SK-N-SH (cell line): Measurements from ENCODE around the gene SLC39A9. TPM values are rescaled to one million over a fixed set of nuclear protein-coding genes. Genes with fewer than 3 reads are reported as not detected.

Experiments used
- CTCF ChIA-PET: fragments of 300-600, 350-600 bp; formaldehyde crosslinking; extraction: SDS; loops from one replicate; lab custom pipeline; 2021; lab: Yijun Ruan, JAX
- POLR2A ChIA-PET: fragments of 350-600 bp; sonication (Branson Sonifier 250); formaldehyde crosslinking; extraction: SDS; loops from one replicate; lab custom pipeline; 2020; ENCODE audit warnings: antibody characterized with exemption, inconsistent platforms; lab: Yijun Ruan, JAX
- DNase-seq: peaks from one replicate; pipeline ENCODE4 v3.0.0; 2012
- H2AFZ ChIP-seq: fragments of 200-600 bp; sonication (generic); 2 replicates; pipeline ENCODE4 v1.8.1; 2016; ENCODE audit warnings: antibody characterized with exemption, mild to moderate bottlenecking, low read depth
- H3F3A ChIP-seq: fragments of 200-600 bp; sonication (generic); replicated peaks from 2 replicates; pipeline ENCODE3; 2016; ENCODE audit warnings: antibody characterized with exemption, mild to moderate bottlenecking; ENCODE audit not compliant: insufficient read depth
- H3K27ac ChIP-seq, 2 experiments: fragments of 200-500 bp in 1 of 2; fragments of 200-600 bp in 1 of 2; sonication (Bioruptor generic) in 1 of 2; sonication (generic), shearing (Covaris generic) in 1 of 2; 2 replicates each; pipeline versions ENCODE4 v1.5.1 to v1.6.1; 2014 to 2016; ENCODE audit warnings: low read depth in 2 of 2, inconsistent platforms in 1 of 2, low read length in 1 of 2, mild to moderate bottlenecking in 1 of 2, mixed read lengths in 1 of 2
- H3K27me3 ChIP-seq: fragments of 200-600 bp; sonication (generic), shearing (Covaris generic); 2 replicates; pipeline ENCODE4 v1.6.1; 2016; ENCODE audit warnings: mixed run types; ENCODE audit not compliant: insufficient read depth
- H3K36me3 ChIP-seq, 2 experiments: fragments of 200-500 bp in 1 of 2; fragments of 200-600 bp in 1 of 2; sonication (Bioruptor generic) in 1 of 2; sonication (generic) in 1 of 2; replicated peaks in 1 of 2; 2 replicates each; pipeline versions ENCODE3 to v1.5.1; 2014 to 2016; ENCODE audit warnings: low read length in 1 of 2, mild to moderate bottlenecking in 1 of 2; ENCODE audit not compliant: insufficient read depth in 2 of 2, control insufficient read depth in 1 of 2
- H3K4me1 ChIP-seq, 2 experiments: fragments of 200-500 bp in 1 of 2; fragments of 200-600 bp in 1 of 2; sonication (Bioruptor generic) in 1 of 2; sonication (generic), shearing (Covaris generic) in 1 of 2; 2 replicates each; pipeline versions ENCODE4 v1.5.1 to v1.6.1; 2014 to 2016; ENCODE audit warnings: low read depth in 1 of 2, low read length in 1 of 2, mixed run types in 1 of 2; ENCODE audit not compliant: insufficient read depth in 2 of 2, control insufficient read depth in 1 of 2
- H3K4me2 ChIP-seq: fragments of 200-600 bp; sonication (generic), shearing (Covaris generic); 2 replicates; pipeline ENCODE4 v1.6.1; 2017; ENCODE audit warnings: mixed run types
- H3K4me3 ChIP-seq, 2 experiments: fragments of 200-500 bp in 1 of 2; fragments of 200-600 bp in 1 of 2; sonication (Bioruptor generic) in 1 of 2; sonication (generic), shearing (Covaris generic) in 1 of 2; 2 replicates each; pipeline versions ENCODE4 v1.5.1 to v1.8.1; 2014 to 2016; ENCODE audit warnings: low read depth in 2 of 2, inconsistent platforms in 1 of 2, low read length in 1 of 2, mild to moderate bottlenecking in 1 of 2, mixed read lengths in 1 of 2, moderate library complexity in 1 of 2
- H3K79me2 ChIP-seq: fragments of 200-600 bp; sonication (generic); 2 replicates; pipeline ENCODE4 v1.8.1; 2017; ENCODE audit warnings: mild to moderate bottlenecking; ENCODE audit not compliant: insufficient read depth
- H3K9ac ChIP-seq: fragments of 200-600 bp; sonication (generic); 2 replicates; pipeline ENCODE4 v1.6.1; 2017; ENCODE audit warnings: mixed run types
- H3K9me2 ChIP-seq: fragments of 200-600 bp; sonication (generic); 2 replicates; pipeline ENCODE4 v1.6.1; 2017; ENCODE audit warnings: mixed run types
- H3K9me3 ChIP-seq: fragments of 200-600 bp; sonication (generic); 2 replicates; pipeline ENCODE4 v1.6.1; 2017; ENCODE audit warnings: mixed run types, mild to moderate bottlenecking, moderate library complexity
- H4K20me1 ChIP-seq: fragments of 200-600 bp; sonication (generic); 2 replicates; pipeline ENCODE4 v1.6.1; 2017; ENCODE audit warnings: mild to moderate bottlenecking, mixed run types; ENCODE audit not compliant: insufficient read depth
- ELF1 ChIP-seq: IDR thresholded peaks from 2 replicates; pipeline ENCODE4 v1.4.0; 2012
- EP300 ChIP-seq, 2 experiments: IDR thresholded peaks; 2 replicates each; pipeline versions ENCODE4 v1.4.0 to v1.6.1; 2012; ENCODE audit warnings: borderline replicate concordance in 1 of 2, low read depth in 1 of 2, low read length in 1 of 2
- EZH2phosphoT487 ChIP-seq: fragments of 200-600 bp; sonication (generic); IDR thresholded peaks from 2 replicates; pipeline ENCODE4 v1.6.1; 2017; ENCODE audit warnings: low read depth, mixed run types, mild to moderate bottlenecking, antibody characterized with exemption, moderate library complexity, borderline replicate concordance
- FOSL2 ChIP-seq: IDR thresholded peaks from 2 replicates; pipeline ENCODE4 v1.4.0; 2012; ENCODE audit warnings: low read depth, mild to moderate bottlenecking, moderate library complexity, borderline replicate concordance
- JUND ChIP-seq: IDR thresholded peaks from 2 replicates; pipeline ENCODE4 v1.4.0; 2012
- MEF2A ChIP-seq: IDR thresholded peaks from 2 replicates; pipeline ENCODE4 v1.4.0; 2012; ENCODE audit warnings: low read depth, borderline replicate concordance
- NFIC ChIP-seq: IDR thresholded peaks from 2 replicates; pipeline ENCODE4 v1.4.0; 2012; ENCODE audit warnings: borderline replicate concordance
- NRF1 ChIP-seq: IDR thresholded peaks from 2 replicates; pipeline ENCODE4 v1.6.1; 2012; ENCODE audit warnings: low read depth, mild to moderate bottlenecking, low read length
- RAD21 ChIP-seq: IDR thresholded peaks from 2 replicates; pipeline ENCODE4 v1.6.1; 2012; ENCODE audit warnings: mild to moderate bottlenecking, low read length
- RXRA ChIP-seq: IDR thresholded peaks from 2 replicates; pipeline ENCODE4 v1.4.0; 2012; ENCODE audit warnings: low read depth, mild to moderate bottlenecking, borderline replicate concordance
- SMC3 ChIP-seq: IDR thresholded peaks from 2 replicates; pipeline ENCODE4 v1.6.1; 2012; ENCODE audit warnings: low read depth, low read length, improper control_type of control experiment
- TCF12 ChIP-seq: IDR thresholded peaks from 2 replicates; pipeline ENCODE4 v1.4.0; 2012
- TEAD4 ChIP-seq: IDR thresholded peaks from 2 replicates; pipeline ENCODE4 v1.4.0; 2012; ENCODE audit warnings: mild to moderate bottlenecking, borderline replicate concordance; ENCODE audit not compliant: insufficient read depth
- YY1 ChIP-seq: IDR thresholded peaks from 2 replicates; pipeline ENCODE4 v1.4.0; 2012; ENCODE audit warnings: low read depth, mild to moderate bottlenecking
- ZBTB33 ChIP-seq: IDR thresholded peaks from 2 replicates; pipeline ENCODE4 v1.4.0; 2012; ENCODE audit warnings: low read depth, borderline replicate concordance
- WGBS: methylation state at CpG from one replicate; pipeline ENCODE4 v1.1.6; 2017; ENCODE audit warnings: low lambda C conversion rate; 5-methylcytosine and 5-hydroxymethylcytosine counted together
- polyA plus RNA-seq, 3 experiments: library from polyadenylated mRNA; depleted of rRNA; stranded (reverse); fragments of >200 nt; gene quantifications; 2 replicates each; pipeline ENCODE4 v1.2.3, GENCODE V29; 2012
- TF ChIP-seq, protein P1 (sequence below): fragments of 150-350 bp; IDR thresholded peaks from 2 replicates; pipeline ENCODE4 v1.6.1; 2016; ENCODE audit warnings: mild to moderate bottlenecking, low read depth, low read length
- TF ChIP-seq, protein P2 (sequence below): IDR thresholded peaks from 2 replicates; pipeline ENCODE4 v1.4.0; 2012; ENCODE audit warnings: low read depth, borderline replicate concordance
- TF ChIP-seq, protein P3 (sequence below): IDR thresholded peaks from 2 replicates; pipeline ENCODE4 v1.6.1; 2012; ENCODE audit warnings: mild to moderate bottlenecking, low read depth, low read length, moderate library complexity

The SLC39A9 gene
- polyA plus RNA-seq, 1 of the 3 experiments (the other 2 are of a cell fraction) = 39.8 TPM

- ChIA-PET CTCF (interaction anchor here (2.9 to 9.0 kb wide), 2 partner anchors 108 to 127 kb away, joined by 22 to 92 read pairs; partner anchors contain the start of gene GALNT16), POLR2A (no interaction called here)
- Histone ChIP-seq H4K20me1 (no peaks in the 10 kb centered on the region), H2AFZ (no peak overlapping the region), H3K27ac (no peak overlapping the region), H3K9me2 (no peaks in the 10 kb centered on the region), H3K4me2 (no peak overlapping the region), H3F3A (peaks cover 1% of the 10 kb centered on the region), H3K4me3 (no peak overlapping the region), H3K79me2 (no peaks in the 10 kb centered on the region), H3K4me1 (0 out of 4 replicates have a peak, but pooled peaks cover 0 to 1% of the 10 kb centered on the region in 2 experiments), H3K36me3 (no peaks in the 10 kb centered on the region), H3K9me3 (no peaks in the 10 kb centered on the region), H3K27me3 (no peaks in the 10 kb centered on the region), H3K9ac (no peak overlapping the region)
- no peak for TF ChIP-seq SMC3
- no peak for TF ChIP-seq NRF1
- TF ChIP-seq, protein P1, sequence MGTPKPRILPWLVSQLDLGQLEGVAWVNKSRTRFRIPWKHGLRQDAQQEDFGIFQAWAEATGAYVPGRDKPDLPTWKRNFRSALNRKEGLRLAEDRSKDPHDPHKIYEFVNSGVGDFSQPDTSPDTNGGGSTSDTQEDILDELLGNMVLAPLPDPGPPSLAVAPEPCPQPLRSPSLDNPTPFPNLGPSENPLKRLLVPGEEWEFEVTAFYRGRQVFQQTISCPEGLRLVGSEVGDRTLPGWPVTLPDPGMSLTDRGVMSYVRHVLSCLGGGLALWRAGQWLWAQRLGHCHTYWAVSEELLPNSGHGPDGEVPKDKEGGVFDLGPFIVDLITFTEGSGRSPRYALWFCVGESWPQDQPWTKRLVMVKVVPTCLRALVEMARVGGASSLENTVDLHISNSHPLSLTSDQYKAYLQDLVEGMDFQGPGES = no peak
- TF ChIP-seq RXRA = no peak
- no peak for TF ChIP-seq FOSL2
- TF ChIP-seq TCF12 = no peak
- TF ChIP-seq EZH2phosphoT487 = no peak
- no peak for TF ChIP-seq TEAD4
- TF ChIP-seq EP300 (IDR thresholded peaks at IDR 0.05; ENCODE audit: borderline replicate concordance in 1 of 2, low read depth in 1 of 2, low read length in 1 of 2) = no peak
- no peak for TF ChIP-seq YY1
- TF ChIP-seq, protein P2, sequence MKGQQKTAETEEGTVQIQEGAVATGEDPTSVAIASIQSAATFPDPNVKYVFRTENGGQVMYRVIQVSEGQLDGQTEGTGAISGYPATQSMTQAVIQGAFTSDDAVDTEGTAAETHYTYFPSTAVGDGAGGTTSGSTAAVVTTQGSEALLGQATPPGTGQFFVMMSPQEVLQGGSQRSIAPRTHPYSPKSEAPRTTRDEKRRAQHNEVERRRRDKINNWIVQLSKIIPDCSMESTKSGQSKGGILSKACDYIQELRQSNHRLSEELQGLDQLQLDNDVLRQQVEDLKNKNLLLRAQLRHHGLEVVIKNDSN = no peak
- TF ChIP-seq NFIC = no peak
- no peak for TF ChIP-seq RAD21
- TF ChIP-seq MEF2A = no peak
- TF ChIP-seq JUND = no peak
- TF ChIP-seq, protein P3, sequence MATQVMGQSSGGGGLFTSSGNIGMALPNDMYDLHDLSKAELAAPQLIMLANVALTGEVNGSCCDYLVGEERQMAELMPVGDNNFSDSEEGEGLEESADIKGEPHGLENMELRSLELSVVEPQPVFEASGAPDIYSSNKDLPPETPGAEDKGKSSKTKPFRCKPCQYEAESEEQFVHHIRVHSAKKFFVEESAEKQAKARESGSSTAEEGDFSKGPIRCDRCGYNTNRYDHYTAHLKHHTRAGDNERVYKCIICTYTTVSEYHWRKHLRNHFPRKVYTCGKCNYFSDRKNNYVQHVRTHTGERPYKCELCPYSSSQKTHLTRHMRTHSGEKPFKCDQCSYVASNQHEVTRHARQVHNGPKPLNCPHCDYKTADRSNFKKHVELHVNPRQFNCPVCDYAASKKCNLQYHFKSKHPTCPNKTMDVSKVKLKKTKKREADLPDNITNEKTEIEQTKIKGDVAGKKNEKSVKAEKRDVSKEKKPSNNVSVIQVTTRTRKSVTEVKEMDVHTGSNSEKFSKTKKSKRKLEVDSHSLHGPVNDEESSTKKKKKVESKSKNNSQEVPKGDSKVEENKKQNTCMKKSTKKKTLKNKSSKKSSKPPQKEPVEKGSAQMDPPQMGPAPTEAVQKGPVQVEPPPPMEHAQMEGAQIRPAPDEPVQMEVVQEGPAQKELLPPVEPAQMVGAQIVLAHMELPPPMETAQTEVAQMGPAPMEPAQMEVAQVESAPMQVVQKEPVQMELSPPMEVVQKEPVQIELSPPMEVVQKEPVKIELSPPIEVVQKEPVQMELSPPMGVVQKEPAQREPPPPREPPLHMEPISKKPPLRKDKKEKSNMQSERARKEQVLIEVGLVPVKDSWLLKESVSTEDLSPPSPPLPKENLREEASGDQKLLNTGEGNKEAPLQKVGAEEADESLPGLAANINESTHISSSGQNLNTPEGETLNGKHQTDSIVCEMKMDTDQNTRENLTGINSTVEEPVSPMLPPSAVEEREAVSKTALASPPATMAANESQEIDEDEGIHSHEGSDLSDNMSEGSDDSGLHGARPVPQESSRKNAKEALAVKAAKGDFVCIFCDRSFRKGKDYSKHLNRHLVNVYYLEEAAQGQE = no peak
- TF ChIP-seq ZBTB33 = no peak
- TF ChIP-seq ELF1 = no peak
- DNase-seq = no peak
- WGBS = 80% methylated on average over 1 of the region's 1 CpG
Measured at GRCh38 chr14:69368381-69368780, 30.1 kb upstream of the SLC39A9 start.
